Measurements from ENCODE around the gene MRTFA. TPM values are rescaled to one million over a fixed set of nuclear protein-coding genes. Genes with fewer than 3 reads are reported as not detected.

Gene MRTFA
- total RNA-seq, 2 donors from 2014 or later, result 71.0 to 104 TPM

- WGBS, result 95% methylated on average over 7 of the region's 7 CpGs
- Histone ChIP-seq H3K27me3 (replicated peaks; ENCODE audit: insufficient read depth) (no peaks in the 10 kb centered on the region), H3K4me1 (replicated peaks) (no peaks in the 10 kb centered on the region), H3K36me3 (no peaks in the 10 kb centered on the region), H3K9me3 (no peaks in the 10 kb centered on the region), H3K27ac (no peak overlapping the region), H3K4me3 (no peak overlapping the region)
- TF ChIP-seq CTCF (IDR thresholded peaks at IDR 0.05) (no peak), POLR2AphosphoS5 (IDR thresholded peaks at IDR 0.05) (no peak), POLR2A (IDR thresholded peaks at IDR 0.05) (no peak)
- DNase-seq (ENCODE audit: low spot score), result no peak
- intact Hi-C loops (cut with DNase I), result loop anchor here (5.0 kb wide), 1 partner anchor 43 kb away; no protein-coding TSS in a partner anchor
These were observed 192.2 kb downstream of the MRTFA start for GRCh38 chr22:40444178-40444831.

- intact Hi-C loops (cut with DNase I), result loop anchor here (5.0 kb wide), 1 partner anchor 44 kb away; no protein-coding TSS in a partner anchor
- no peak overlapping the region for H3K27ac ChIP-seq
- no peaks in the 10 kb centered on the region for H3K4me1 ChIP-seq (replicated peaks)
- H3K27me3 ChIP-seq (replicated peaks; ENCODE audit: insufficient read depth), result no peaks in the 10 kb centered on the region
- DNase-seq (ENCODE audit: low spot score), result no peak
- TF ChIP-seq POLR2AphosphoS5 (IDR thresholded peaks at IDR 0.05), result no peak
- TF ChIP-seq CTCF (IDR thresholded peaks at IDR 0.05), result no peak
- TF ChIP-seq POLR2A (IDR thresholded peaks at IDR 0.05), result no peak
- WGBS, result 98% methylated on average over 4 of the region's 4 CpGs
- H3K36me3 ChIP-seq, result no peaks in the 10 kb centered on the region
- H3K4me3 ChIP-seq, result no peak overlapping the region
- no peaks in the 10 kb centered on the region for H3K9me3 ChIP-seq
These were observed 192.8 kb downstream of the MRTFA start for GRCh38 chr22:40443732-40444131.

GRCh38 chr22:40441761-40442390 is 194.6 kb downstream of the MRTFA start:
- H3K4me3 ChIP-seq, result no peak overlapping the region
- H3K9me3 ChIP-seq, result no peaks in the 10 kb centered on the region
- intact Hi-C loops (cut with DNase I), result loop anchor here (5.0 kb wide), 1 partner anchor 45 kb away; no protein-coding TSS in a partner anchor
- H3K4me1 ChIP-seq (replicated peaks), result no peaks in the 10 kb centered on the region
- no peaks in the 10 kb centered on the region for H3K27me3 ChIP-seq (replicated peaks; ENCODE audit: insufficient read depth)
- no peak overlapping the region for H3K27ac ChIP-seq
- no peak for DNase-seq (ENCODE audit: low spot score)
- no peaks in the 10 kb centered on the region for H3K36me3 ChIP-seq
- WGBS, result 85% methylated on average over 5 of the region's 5 CpGs
- TF ChIP-seq POLR2AphosphoS5 (IDR thresholded peaks at IDR 0.05), result no peak
- TF ChIP-seq CTCF (IDR thresholded peaks at IDR 0.05), result no peak
- TF ChIP-seq POLR2A (IDR thresholded peaks at IDR 0.05), result no peak

- no peak for DNase-seq (ENCODE audit: low spot score)
- WGBS, result 15% methylated on average over 12 of the region's 12 CpGs
- no peaks in the 10 kb centered on the region for H3K27me3 ChIP-seq (replicated peaks; ENCODE audit: insufficient read depth)
- no peaks in the 10 kb centered on the region for H3K9me3 ChIP-seq
- intact Hi-C loops (cut with DNase I), result loop anchor here (1.0 kb wide), 1 partner anchor 210 kb away; no protein-coding TSS in a partner anchor
- no peaks in the 10 kb centered on the region for H3K4me1 ChIP-seq (replicated peaks)
- H3K4me3 ChIP-seq, result no peak overlapping the region
- H3K27ac ChIP-seq, result peak overlapping the region in 1 of 2 donors; percentile 35
- H3K36me3 ChIP-seq, result no peaks in the 10 kb centered on the region
- TF ChIP-seq CTCF (IDR thresholded peaks at IDR 0.05) (peak; percentile 19 to 78 (median 72)), POLR2AphosphoS5 (IDR thresholded peaks at IDR 0.05) (peak; percentile 7), POLR2A (IDR thresholded peaks at IDR 0.05) (no peak)
These were observed 199.8 kb downstream of the MRTFA start for GRCh38 chr22:40436505-40437431.

Measured in prostate gland (tissue), 2 donors.